NOMO-1 treated with DMSO at 0.1 percent for 48 hours (cell line): ENCODE results near the gene SPSB4.
"Not testable (repeated sequence)": the region's sequence is repeated elsewhere in the genome, so short reads cannot be mapped to it uniquely, and the experiment has no call there.

ENCODE experiments used
- DNase-seq: peaks from one replicate; lab custom pipeline; 2025; ENCODE audit not compliant: unreplicated experiment; lab: John Stamatoyannopoulos, UW

SPSB4 gene

GRCh38 chr3:141114179-141114745, 63.1 kb downstream of the SPSB4 start:
- no peak for DNase-seq

- no peak for DNase-seq
Measured at GRCh38 chr3:141114816-141115460, 63.8 kb downstream of the SPSB4 start.

- DNase-seq, result no peak
Measured at GRCh38 chr3:141115789-141116541, 64.8 kb downstream of the SPSB4 start.

- DNase-seq, result no peak
Measured at GRCh38 chr3:141116721-141117120, 65.6 kb downstream of the SPSB4 start.

- not testable (repeated sequence) for DNase-seq
Measured at GRCh38 chr3:141117982-141118381, 66.8 kb downstream of the SPSB4 start.

GRCh38 chr3:141122455-141123030, 71.4 kb downstream of the SPSB4 start:
- no peak for DNase-seq

- DNase-seq, result no peak
Measured at GRCh38 chr3:141123677-141124410, 72.7 kb downstream of the SPSB4 start.

GRCh38 chr3:141124715-141125114, 73.6 kb downstream of the SPSB4 start:
- no peak for DNase-seq

- DNase-seq, result no peak
Measured at GRCh38 chr3:141125351-141125750, 74.2 kb downstream of the SPSB4 start.

GRCh38 chr3:141126661-141127343, 75.7 kb downstream of the SPSB4 start:
- DNase-seq, result no peak

GRCh38 chr3:141127344-141128125, 76.4 kb downstream of the SPSB4 start:
- DNase-seq, result no peak

- DNase-seq, result no peak
Measured at GRCh38 chr3:141128126-141128777, 77.1 kb downstream of the SPSB4 start.

- DNase-seq, result no peak
Measured at GRCh38 chr3:141129049-141129448, 77.9 kb downstream of the SPSB4 start.

- DNase-seq, result no peak
Measured at GRCh38 chr3:141129541-141130011, 78.4 kb downstream of the SPSB4 start.

GRCh38 chr3:141143517-141143916, 92.4 kb downstream of the SPSB4 start:
- no peak for DNase-seq

GRCh38 chr3:141146979-141147470, 95.9 kb downstream of the SPSB4 start:
- DNase-seq, result no peak

- no peak for DNase-seq
Measured at GRCh38 chr3:141147657-141148056, 96.5 kb downstream of the SPSB4 start.

- no peak for DNase-seq
Measured at GRCh38 chr3:141148169-141148568, 97.0 kb downstream of the SPSB4 start.

- DNase-seq, result no peak
Measured at GRCh38 chr3:141148770-141149169, 97.6 kb downstream of the SPSB4 start.
